ENCODE results near the gene PIK3R3.

- TF ChIP-seq IRF9 (tag; IDR thresholded peaks at IDR 0.05) (no peak), SP1 (CRISPR knock-in tag; IDR thresholded peaks at IDR 0.05) (no peak), POLR2A (conservative IDR thresholded peaks at IDR 0.05) (no peak)
Observed at GRCh38 chr1:46065405-46065804, 67.0 kb downstream of the PIK3R3 start.

Measured in K562 (cell line).